ENCODE results near the gene ADGRL3.

DNA sequence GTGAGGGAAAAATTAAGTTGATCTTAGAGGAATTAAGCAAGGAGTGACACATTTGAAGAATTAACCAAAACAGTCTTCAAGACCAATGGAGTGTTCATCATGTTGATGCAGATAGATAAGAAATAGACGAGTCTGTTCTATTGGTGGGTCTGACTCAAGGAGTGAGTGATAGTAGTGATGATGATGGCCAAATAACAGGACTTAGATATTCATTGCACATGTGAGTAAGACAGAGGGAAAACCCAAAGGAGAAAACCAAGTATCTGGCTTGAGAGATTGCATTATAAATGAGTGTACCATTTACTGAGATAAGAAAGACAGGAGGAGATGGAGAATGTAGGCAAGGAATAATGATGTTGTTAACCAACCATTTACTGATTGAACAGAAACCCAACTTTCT lies 321.3 kb downstream of the ADGRL3 start:
- TF ChIP-seq POLR2A (IDR thresholded peaks at IDR 0.05), result no peak
- TF ChIP-seq POLR2AphosphoS5 (IDR thresholded peaks at IDR 0.05), result no peak

Data from transverse colon (tissue), 3 donors.